ENCODE data around the gene AUNIP.
A peak's percentile ranks its signal among the peaks of the same experiment; 100 is the strongest.

The AUNIP gene

GRCh38 chr1:25809929-25810328, 49.3 kb downstream of the AUNIP start:
- no peak for DNase-seq (ENCODE audit: low read depth in 3 of 3)

GRCh38 chr1:25809283-25809926, 49.9 kb downstream of the AUNIP start:
- no peak for DNase-seq (ENCODE audit: low read depth in 3 of 3)

GRCh38 chr1:25808481-25809244, 50.6 kb downstream of the AUNIP start:
- no peak for DNase-seq (ENCODE audit: low read depth in 3 of 3)

GRCh38 chr1:25807480-25808390, 51.5 kb downstream of the AUNIP start:
- DNase-seq (ENCODE audit: low read depth in 3 of 3) = no peak

GRCh38 chr1:25806418-25806817, 52.8 kb downstream of the AUNIP start:
- DNase-seq (ENCODE audit: low read depth in 3 of 3) = no peak

GRCh38 chr1:25805863-25806225, 53.4 kb downstream of the AUNIP start:
- DNase-seq (ENCODE audit: low read depth in 3 of 3) = no peak

GRCh38 chr1:25804964-25805862, 54.0 kb downstream of the AUNIP start:
- DNase-seq (ENCODE audit: low read depth in 3 of 3) = no peak

- peak in 1 of 3 donors; percentile 37 for DNase-seq (ENCODE audit: low read depth in 3 of 3)
Measured at GRCh38 chr1:25804244-25804963, 54.9 kb downstream of the AUNIP start.

- DNase-seq (ENCODE audit: low read depth in 3 of 3) = no peak
Measured at GRCh38 chr1:25803368-25803767, 55.9 kb downstream of the AUNIP start.

- DNase-seq (ENCODE audit: low read depth in 3 of 3) = no peak
Measured at GRCh38 chr1:25802915-25803314, 56.3 kb downstream of the AUNIP start.

GRCh38 chr1:25800703-25801377, 58.4 kb downstream of the AUNIP start:
- DNase-seq (ENCODE audit: low read depth in 3 of 3) = no peak

- no peak for DNase-seq (ENCODE audit: low read depth in 3 of 3)
Measured at GRCh38 chr1:25799935-25800702, 59.1 kb downstream of the AUNIP start, which contains the start of gene SELENON. TSS of gene SELENON (plus strand) at chr1:25800193. CDS start at chr1:25800231, 38 bp downstream.

- no peak for DNase-seq (ENCODE audit: low read depth in 3 of 3)
Measured at GRCh38 chr1:25799352-25799934, 59.8 kb downstream of the AUNIP start.

GRCh38 chr1:25798666-25799351, 60.4 kb downstream of the AUNIP start:
- DNase-seq (ENCODE audit: low read depth in 3 of 3) = no peak

GRCh38 chr1:25797939-25798338, 61.3 kb downstream of the AUNIP start:
- DNase-seq (ENCODE audit: low read depth in 3 of 3) = no peak

GRCh38 chr1:25796811-25797458, 62.3 kb downstream of the AUNIP start:
- peak; percentile 71 to 83 (median 77) for DNase-seq (ENCODE audit: low read depth in 3 of 3)

- peak in 1 of 3 donors; percentile 26 for DNase-seq (ENCODE audit: low read depth in 3 of 3)
Measured at GRCh38 chr1:25795946-25796810, 63.1 kb downstream of the AUNIP start.

All from stimulated activated CD4-positive, alpha-beta T cell treated with anti-CD3 and anti-CD28 coated beads, TNF-alpha, amount 100 ng/mL, for 48 hours (primary cell).